HG03108 (cell line): Measurements from ENCODE around the gene TPGS1.
"Not testable (repeated sequence)": the region's sequence is repeated elsewhere in the genome, so short reads cannot be mapped to it uniquely, and the experiment has no call there.

Source experiments
- ATAC-seq: cut with Tn5 transposase; IDR thresholded peaks from one replicate; pipeline ENCODE4 v1.9.1; 2021; ENCODE audit warnings: moderate library complexity; ENCODE audit not compliant: unreplicated experiment

The TPGS1 gene

DNA sequence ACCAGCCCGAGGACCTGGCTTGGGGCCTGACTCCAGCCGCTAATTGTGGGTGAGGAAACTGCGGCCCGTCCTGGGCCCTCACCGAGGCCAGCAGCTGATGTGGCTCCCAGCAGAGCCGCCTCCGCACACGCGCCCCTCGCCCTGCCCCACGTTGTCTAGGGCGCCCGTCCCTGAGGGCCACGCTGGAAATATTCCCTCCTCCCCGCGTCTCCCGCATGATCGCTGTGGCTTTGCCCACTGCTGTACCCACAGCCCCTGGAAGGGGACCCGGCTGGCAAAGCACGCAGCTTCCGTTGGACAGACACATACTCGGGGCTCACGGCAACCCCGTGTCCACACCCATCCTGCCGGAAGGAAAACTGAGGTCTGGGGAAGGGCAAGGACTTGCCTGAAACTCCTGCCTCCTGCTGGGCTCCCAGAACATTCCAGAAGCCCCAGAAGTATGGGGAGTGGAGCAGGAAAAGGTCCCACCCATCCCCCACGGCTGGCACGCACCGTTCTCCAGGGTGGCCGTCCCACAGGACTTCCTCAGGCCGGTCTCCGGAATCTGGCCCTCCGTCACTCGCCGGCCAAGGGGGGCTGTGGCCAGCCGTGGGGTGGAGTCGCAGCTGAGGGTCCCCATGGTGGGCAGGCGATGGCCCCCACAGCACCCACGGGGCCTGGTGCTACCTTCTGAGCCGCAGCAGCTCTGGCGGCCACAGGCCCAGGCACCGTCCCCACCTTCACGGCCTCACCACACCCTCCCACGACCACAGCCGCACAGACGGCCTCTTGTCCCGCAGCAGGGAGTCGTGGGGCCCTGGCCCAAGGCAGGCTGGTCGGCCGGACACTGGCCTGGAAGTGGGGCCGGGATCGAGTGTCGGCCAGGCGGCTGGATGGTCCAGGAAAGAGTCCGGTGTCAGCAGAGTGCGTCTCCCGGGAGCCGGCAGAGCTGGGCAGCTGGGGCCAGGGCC is 32.9 kb upstream of the TPGS1 start:
- ATAC-seq: no peak

DNA sequence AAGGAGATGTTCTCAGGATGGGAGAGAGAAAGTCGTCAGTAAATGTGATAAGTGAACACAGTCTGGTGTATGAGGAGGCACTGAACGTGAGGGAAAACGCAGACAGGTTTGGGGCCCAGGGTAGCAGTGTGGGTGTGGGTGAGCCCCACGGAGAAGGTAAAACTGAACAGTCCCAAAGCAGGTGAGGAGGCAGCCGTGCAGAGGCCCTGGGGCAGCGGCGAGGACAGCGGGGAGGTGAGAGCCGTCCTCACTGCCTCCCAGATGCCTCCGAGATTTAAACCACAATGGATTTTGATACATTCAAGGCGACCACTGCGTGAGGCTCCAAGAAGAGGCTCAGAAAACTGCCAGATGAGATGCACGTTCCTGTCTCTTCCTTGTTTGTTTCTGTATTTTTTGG is 31.9 kb upstream of the TPGS1 start:
- no peak for ATAC-seq

DNA sequence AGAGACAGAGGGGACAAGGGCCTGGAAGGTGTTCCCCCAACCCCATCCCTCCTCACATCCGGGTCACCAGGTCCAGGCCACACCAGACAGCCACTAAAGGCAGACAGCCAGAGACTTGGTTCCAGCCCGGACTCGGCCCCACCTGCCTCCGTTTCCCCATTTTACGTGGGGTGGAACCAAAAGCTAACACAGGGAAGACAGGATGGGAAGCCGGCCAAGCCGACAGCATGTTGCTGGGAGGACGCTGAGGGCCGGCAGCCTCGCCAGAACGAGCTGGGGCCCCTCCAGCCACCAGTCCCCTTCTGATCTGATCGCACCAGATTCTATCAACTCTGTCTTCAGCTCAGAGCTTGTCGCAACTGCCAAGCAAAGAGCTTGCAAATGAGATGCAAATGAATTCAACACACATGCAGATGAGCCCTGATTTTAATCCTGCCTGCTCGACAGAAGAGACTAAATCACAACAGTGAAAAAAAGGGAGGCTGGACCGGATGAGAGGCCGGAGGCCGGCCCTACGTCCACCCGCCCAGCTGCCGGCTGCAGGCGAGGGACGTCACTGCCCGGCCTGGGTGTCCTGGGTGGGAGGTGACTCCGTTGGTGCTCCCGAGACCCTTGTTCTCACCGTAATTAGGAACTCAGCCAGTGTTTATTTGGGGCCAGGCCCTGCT is 28.9 kb upstream of the TPGS1 start:
- ATAC-seq: no peak

DNA sequence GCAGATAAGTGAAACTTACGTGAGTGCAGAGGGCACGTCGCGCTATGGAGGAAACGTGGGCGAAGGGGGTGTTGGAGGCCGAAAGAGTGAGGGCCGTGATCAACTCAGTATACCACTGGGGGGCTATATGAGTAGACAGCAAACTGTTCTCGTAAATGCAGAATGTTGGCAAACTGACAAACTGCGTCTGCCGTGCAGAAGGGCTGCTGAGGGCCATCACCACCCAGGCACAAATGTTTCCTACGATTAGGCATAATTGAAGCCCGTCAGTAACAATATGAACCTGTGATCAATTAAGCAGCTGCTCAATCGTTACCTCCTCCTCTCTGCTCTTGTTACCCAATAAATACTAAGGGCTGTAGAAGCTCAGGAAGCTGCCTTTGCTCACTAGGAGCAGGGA is 28.3 kb upstream of the TPGS1 start:
- no peak for ATAC-seq

DNA sequence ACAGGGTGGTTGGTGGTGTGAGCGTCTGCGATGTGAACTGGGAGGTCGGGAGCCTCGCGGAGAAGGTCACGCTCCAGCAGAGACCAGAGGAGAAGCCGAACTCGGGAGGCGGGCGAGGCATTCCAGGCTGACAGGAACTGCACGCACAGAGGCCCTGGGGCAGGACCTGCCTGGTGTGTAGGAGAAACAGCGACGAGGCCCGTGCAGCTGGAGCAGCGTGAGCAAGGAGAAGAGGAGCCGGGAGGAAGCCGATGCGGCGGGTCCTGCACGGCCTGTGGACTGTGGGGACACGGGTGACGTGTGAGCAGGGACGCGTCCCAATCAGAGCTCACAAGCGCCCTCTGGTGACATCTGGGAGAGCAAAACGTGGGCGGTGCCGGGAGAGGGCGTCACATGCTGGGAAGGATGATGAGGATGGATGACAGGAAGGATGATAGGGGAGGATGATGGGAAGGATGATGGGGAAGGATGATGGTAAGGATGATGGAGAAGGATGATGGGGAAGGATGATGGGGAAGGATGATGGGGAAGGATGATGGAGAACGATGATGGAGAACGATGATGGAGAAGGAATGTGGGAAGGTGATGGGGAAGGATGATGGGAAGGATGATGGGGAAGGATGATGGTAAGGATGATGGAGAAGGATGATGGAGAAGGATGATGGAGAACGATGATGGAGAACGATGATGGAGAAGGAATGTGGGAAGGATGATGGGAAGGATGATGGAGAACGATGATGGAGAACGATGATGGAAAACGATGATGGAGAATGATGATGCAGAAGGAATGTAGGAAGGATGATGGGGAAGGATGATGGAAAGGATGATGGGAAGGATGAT is 27.1 kb upstream of the TPGS1 start:
- no peak for ATAC-seq

DNA sequence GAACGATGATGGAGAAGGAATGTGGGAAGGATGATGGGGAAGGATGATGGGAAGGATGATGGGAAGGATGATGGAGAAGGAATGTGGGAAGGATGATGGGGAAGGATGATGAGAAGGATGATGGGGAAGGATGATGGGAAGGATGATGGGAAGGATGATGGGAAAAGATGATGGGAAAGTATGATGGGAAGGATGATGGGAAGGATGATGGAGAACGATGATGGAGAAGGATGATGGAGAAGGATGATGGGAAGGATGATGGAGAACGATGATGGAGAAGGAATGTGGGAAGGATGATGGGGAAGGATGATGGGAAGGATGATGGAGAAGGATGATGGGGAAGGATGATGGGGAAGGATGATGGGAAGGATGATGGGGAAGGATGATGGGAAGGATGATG is 26.2 kb upstream of the TPGS1 start:
- ATAC-seq: not testable (repeated sequence)

DNA sequence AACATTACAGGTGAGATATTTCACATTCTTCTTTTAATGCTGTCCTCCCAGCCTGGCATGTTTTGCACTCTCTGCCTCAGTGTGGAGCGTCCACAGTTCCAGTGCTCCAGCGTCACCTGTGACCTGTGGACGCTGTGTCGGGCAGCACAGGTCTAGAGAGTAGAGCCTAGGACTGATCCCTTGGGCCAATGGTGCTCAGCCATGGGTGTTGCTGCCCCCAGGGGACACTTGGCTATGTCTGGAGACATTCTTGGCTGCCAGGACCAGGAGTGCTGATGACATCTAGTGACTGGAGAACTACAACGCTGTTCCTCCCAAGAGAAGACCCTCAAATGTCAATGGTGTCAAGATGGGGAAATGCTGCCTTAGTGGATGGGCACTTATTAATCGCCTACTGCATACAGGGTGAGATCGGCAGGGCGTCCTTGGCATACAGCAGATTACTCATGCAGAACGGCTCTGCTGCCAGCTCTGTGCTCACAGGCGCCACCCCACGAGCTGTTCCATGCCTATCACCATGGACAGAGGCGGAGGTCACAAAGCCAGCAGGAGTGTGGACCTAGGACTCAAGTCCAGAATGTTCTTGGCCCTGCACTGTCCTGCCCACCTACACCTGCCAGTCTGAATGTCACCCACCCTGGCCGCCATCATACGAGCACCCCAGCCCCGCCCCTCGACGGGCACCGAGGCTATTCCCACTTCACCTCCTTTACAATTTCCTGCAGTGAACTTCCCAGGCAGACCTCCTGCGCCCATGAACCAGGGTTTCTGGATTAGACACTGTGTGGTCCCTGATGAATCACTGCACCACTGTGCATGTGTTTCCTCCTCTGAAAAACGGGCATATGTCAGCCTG is 24.9 kb upstream of the TPGS1 start:
- no peak for ATAC-seq

DNA sequence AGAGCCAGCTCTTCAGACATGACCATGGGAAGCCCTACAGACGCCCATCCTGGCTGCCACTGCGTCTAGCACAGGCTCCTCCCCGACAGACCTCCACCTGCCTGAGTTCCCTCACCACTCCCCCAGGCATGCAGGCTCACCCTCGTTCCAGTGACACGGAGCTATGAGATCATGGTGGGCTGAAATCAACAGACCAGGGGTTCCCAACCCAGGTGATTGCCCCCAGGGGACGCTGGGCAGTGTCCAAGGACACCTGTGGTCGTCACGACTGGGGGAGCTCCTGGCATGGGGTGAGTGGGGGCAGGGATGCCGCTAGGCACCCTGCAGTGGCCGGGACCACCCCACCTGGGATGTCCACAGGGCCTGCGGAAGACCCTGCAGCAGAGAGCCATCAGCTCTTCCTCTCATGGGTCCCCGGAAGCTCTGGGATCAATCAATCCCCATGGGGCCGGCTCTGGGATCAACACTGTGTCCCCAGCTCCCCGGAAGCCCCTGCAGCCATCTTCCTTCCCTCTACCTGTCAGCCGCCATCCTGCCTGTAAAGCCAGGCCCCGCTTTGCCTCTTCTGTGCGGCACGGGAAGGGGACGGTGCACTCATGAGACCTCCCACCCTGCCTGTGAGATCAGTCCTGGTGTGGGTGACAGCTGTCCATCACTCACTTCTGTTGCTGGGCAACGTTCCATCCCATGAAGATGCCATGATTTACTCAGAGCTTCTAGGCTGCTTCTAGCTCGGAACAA is 23.8 kb upstream of the TPGS1 start:
- no peak for ATAC-seq

DNA sequence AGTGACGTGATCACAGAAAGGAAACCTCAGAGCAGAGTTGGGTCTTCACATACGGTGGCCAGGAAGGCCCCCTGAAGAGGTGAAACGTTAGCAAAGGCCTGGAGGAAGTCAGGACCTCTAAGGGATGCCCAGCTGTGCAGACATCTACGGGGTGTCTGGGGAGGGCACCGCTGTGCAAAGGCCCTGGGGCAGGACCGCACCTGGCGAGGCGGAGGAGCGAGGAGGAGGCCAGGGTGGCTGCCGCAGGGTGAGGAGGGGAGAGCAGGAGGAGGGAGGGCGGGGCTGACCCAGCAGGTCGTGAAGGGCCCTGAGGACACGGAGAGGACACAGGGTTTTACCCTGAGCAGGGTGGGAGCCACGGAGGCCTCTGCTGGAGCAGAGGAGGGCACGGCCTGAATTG is 22.8 kb upstream of the TPGS1 start:
- ATAC-seq: no peak

DNA sequence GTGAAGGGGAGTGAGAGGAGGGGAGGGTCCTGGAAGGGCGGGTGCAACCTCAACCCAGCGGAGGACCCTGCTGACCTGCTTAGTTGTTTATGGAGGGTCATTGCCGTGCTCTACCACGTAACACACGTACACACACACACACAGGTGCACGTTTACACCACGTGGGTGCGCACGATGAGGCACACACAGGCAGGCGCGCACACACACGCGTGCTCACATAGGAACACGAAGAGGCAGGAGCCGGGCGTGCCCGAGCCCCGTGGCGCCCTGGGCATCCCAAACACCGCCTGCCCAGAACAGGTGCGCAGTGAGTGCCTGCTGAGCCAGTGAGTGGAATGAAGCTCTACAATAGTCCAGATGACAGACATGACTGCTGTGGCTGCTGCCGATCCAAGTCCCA is 22.2 kb upstream of the TPGS1 start:
- ATAC-seq: no peak

DNA sequence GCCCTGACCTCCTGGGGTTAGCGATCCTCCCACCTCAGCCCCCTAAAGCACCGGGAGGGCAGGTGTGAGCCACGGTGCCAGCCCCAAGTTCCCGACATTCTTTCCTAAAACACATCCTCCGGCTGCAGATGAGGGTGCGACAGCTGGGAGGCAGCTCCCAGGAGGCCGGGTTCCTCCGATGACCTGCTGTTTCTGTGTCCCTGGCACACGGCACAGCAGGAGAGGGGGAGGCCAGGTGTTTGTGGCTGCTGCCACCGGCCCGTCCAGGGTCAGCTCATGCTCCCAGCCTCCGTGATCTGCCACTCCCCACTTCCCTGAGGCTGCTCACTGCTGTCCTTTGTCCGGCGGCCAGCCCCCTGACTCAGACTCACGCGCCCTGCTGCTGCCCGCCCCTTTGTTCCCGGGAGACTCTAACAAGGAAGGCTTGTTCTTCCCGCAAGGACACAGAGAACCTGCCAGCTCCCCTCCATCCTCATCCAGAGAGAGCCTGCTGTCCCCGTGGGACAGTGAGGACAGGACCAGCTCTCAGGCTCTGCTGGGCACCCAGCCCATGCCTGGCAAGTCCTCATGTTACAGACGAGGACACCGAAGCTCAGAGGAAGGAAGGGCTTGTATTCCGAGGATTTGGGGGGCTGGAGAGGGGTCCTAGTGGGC is 21.6 kb upstream of the TPGS1 start:
- no peak for ATAC-seq

DNA sequence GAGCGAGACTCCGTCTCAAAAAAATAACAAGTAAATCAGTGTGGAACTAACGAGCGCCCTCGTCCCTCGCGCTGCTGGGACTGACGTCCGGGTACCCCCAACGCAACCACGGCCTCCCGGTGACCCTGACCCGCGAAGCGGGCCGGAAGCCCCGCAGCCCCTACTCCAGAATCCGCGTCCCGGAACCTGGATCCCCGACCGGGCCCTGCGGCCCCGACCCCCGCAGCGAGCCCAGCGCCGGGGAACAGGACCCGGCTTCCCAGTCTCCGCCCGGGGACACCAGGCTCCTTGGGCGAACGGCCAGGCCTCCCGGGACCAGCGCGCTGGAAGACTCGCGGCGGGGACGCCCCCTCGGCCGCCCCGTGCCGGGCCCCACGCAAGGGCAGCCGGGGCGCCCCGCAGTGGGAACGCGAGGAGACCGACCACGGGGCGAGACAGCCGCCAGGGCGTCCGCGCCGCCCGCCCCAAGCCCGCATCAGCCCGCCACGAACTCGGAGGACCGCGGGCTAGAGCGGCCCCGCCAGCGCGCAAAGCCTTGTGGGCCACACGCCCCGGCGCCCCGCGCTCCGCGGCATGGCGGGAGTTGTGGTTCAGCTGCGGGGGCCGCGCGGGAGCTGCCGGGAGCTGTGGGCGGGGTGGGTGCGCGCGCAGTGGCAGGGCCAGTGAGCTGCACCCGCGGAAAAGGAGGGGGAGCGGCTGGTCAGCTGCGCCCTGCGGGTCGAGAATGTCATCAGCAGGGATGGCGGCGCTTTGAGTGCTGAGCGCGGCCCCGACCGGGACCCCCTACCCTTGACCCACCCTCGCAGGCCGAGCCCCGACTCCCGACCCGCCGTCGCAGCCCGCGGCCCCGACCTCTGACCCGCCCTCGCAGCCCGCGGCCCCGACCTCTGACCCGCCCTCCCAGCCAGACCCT is 18.5 kb upstream of the TPGS1 start:
- peak; percentile 88 for ATAC-seq

DNA sequence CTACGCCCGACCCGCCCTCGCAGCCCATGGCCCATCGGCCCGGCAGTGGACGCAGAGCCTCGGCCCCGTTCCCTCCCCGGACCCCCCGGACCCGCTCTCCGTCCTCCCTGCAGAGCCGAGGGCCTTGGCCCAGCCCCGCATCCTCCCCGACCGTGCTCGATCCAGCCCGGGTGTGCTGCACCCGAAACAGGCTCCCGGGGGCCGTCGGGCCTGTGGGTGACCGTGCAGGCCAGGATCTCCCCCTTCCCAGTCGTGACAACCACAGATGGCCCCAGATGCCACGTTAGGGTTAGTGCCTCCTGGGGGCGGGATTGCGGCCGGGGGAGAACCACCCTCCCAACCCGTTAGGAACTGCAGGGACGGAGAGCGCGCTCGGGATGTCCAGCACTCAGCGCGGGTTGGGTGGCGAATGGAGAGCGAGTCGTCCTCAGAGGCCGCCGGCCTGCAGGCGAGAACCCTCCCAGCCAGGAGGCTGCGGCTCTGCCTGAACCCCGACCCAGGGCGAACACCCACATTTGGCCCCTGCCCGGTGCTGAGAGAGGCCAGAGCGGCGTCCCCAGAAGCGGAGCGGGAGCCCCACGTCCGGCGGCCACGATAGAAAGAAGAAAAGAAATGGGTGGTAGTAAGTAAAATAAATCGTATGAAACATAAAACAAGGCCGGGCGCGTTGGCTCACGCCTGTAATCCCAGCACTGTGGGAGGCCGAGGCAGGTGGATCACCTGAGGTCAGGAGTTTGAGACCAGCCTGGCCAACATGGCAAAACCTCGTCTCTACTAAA is 17.7 kb upstream of the TPGS1 start:
- ATAC-seq: peak; percentile 18

DNA sequence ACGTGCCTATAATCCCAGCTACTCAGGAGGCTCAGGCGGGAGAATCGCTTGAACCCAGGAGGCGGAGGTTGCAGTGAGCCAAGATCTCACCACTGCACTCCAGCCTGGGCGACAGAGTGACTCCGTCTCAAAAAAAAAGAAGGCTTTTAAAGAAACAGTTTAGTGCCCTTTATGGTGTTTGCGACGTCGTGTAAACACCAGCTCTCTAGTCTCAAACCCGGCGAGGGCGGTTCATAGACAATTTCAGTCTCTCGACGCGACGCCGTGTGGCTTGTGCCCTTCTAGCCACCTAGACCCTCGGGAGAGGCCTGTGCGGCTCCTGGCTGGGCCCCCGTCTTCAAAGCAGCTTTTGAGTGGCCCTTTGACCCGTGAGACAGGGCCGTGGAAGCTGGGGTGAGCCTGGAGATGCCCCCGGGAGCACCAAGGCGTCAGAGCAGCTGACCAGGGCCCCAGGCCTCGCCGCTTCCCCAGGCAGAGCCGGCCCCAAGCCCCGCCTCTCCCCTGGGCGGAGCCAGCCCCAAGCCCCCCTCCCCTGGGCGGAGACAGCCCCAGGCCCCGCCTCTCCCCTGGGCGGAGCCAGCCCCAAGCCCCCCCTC is 16.1 kb upstream of the TPGS1 start:
- ATAC-seq: no peak

DNA sequence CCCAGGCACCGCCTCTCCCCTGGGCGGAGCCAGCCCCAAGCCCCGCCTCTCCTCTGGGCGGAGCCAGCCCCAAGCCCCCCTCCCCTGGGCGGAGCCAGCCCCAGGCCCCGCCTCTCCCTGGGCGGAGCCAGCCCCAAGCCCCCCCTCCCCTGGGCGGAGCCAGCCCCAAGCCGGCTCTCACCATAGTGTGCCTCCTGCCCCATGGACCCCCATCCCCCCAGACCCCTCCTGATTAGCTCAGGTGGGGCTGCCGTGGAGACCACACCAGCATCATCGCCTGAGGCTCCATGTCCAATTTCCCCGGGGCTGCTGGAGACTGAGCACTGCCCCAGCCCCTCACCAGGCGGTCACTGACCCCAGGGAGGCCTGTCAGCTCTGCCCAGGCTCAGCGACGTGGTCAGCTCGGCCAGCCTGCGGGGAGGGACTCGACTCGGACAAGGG is 15.2 kb upstream of the TPGS1 start:
- ATAC-seq: no peak

DNA sequence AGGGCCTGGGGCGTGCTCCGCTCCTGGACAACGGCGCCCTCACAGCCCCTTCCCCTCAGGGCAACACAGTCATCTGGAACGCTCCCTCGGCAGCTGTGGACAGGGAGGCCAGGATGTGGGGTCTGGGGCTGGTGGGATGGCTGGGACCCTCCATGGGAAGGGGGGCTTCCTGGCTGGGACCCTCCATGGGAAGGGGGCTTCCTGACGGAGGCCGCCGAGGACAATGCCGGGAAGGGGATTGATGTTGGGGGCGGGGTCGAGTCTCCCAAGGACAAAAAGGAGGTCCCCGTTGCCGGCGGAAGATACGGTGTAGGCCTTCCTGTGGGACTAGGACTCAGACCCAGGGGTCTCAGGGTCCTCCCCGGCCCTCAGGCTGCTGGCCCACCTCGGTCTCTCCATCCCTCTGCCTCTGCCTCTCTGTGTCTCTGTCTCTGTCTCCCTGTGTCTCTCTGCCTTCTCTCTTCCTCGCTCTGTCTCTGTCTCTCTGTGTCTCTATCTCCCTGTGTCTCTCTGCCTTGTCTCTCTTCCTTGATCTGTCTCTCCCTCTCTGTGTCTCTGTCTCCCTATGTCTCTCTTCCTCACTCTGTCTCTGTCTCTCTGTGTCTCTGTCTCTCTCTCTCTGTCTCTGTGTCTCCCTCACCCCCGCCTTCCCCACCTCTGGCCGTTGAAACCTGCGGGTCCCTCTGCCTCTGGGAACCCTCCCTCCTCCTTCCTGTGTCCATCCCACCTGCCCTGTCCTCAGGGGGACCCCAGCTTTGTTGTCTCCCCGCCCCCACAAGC is 13.7 kb upstream of the TPGS1 start:
- ATAC-seq: no peak
